IPS-18c (cell line): ENCODE data around the gene DDX1.

Experiments used
- H3K4me3 ChIP-seq: 2 replicates; pipeline ENCODE4 v1.7.0; 2013; ENCODE audit warnings: low read depth, mild to moderate bottlenecking, low read length, moderate library complexity; ENCODE audit not compliant: insufficient read depth
- H3K9me3 ChIP-seq: one replicate; pipeline ENCODE4 v1.6.1; 2013; ENCODE audit warnings: mild to moderate bottlenecking, low read length, moderate library complexity; ENCODE audit not compliant: control insufficient read depth, insufficient read depth

The DDX1 gene

DNA sequence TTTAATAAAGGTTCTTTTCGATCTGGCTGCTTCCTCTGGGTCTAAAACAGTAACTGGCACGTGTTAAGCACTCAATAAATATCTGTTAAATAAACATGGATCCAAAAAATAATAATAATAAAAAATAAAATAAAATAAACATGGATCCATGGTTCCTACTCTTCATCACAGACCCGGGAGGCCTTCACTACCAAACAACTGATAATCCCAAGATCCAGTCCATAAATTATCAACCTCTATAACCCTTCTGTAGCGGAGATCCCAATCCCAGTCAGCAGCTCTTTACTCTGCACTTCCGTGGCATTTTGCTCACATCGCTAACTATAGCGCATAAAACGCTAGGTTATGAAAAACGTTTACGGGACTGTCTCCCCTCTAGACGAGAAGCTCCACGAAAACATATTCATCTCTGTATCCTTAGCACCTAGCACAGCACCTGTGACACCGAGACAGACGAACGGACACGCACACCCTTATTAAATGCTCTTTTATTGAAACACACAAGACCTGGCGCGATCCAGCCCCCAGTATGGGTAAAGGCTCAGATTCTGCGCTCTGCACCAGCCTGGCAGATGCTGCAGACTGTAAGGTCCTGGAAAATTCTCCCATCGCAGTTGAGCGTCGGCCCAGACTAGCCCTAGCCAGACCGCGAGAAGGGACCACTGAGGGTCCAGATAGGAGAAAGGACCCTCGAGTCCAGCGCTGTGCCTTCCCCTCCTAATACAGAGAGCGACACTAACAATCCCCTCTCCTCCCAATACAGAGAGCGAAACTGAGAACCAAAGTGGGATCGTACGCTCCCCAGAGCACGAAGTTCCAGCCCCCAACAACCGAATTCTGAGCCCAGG, 31.3 kb upstream of the DDX1 start:
- Histone ChIP-seq H3K4me3 (peak overlapping the region; percentile 95), H3K9me3 (no peaks in the 10 kb centered on the region)

DNA sequence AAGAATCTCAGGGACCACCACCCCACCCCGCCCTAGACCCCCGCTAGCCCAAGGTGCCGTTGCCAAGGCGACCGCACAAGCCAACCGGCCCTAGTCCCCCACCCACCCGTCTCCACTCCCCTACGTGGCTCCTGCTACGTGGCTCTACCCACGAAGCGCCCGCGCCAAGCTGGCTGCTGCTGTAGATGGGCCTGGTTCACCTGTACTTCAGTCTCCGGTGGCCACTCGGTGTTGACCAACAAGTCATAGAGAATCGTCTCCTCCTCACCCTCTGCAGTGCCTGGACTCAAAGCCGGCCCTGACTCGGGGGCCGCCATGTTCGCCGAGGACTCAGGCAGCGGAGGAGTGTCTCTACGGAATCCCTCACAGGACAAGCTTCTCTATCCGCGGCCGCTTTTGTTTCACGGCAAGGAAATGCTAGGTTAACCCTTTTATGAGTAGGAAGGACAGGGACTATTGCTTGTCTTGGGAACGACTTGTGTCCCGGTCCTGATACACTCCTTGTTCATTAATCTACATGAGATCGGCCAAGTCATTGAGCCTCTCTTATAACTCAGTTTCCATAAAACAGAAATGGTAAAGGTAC, 30.6 kb upstream of the DDX1 start, which contains the start of gene NBAS:
Gene NBAS, minus strand, starts transcription at position 347 of the 586 bp plus-strand sequence. Its CDS starts 30 bp downstream, at position 317.
- no peaks in the 10 kb centered on the region for H3K9me3 ChIP-seq
- H3K4me3 ChIP-seq: peak within 1 kb of the TSS; percentile 95

DNA sequence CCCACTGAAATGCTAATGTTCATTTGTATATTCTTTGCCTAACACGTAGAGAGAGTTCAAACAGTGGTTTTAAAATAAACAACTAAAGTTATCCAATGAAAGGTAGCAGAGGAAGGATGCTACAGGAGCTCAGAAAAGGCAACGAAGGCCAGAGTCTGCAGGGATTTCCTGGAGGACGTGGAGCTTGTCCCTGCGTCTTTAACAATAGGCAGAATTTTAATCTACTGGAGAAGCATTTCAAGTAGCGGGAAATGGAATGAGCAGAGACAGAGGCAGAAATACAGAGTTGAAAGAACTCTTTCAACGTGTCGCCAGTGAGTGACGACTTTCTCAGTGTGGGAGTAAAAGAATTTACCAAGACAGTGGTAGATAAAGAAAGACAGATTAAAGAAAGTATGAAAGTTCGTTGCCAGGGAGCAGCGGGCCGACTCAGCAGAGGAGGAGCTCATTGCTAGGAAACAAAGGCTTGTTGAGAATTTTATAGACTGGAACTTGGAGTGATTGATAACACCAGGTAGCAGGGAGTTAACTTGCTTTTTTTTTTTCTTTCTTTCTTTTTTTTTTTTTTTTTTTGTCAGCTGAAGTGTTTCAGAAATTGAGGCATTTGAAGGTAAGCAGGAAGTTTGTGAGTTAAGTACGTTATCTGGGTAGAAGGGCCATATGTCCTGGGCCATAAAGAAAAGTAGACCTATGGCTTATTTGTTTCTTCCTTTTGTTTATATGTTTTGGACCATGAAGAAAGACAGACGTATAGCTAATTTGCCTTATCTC, 29.9 kb upstream of the DDX1 start:
- H3K9me3 ChIP-seq: no peaks in the 10 kb centered on the region

DNA sequence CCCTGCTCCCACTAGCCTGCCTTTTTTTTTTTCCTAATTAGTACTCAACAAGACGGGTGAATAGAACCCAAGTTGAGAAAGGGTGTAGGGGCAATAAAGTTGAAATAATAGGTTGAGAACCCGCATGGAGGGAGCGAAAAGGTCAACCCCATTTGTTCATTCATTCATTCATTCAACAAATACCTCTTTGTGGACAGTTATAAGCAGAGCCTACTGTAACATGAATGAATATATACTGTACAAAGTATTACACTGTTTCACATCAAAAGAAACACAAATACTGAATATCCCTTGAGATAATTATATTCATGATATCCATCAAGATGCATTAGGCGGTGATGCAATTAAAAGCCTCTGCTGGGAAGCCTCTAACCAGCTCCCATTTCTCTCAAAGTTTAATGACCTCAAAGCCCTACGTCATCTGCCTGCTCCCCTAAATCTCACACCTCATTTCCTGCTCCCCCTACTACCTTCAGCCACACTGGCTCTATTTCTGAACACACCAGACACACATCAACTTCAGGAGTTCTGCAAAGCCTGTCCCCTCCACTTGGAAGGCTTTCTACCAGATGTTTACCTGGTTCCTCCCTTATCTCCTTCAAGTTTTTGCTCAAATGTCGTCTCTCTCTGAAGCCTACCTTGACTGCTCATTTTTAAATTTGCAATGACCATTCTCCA, 29.2 kb upstream of the DDX1 start:
- H3K4me3 ChIP-seq: no peak overlapping the region
- H3K9me3 ChIP-seq: no peaks in the 10 kb centered on the region

More for the DNA sequence above, 29.9 kb upstream of the DDX1 start:
- H3K4me3 ChIP-seq: peak overlapping the region; percentile 95; the same call in 1 of the 2 replicates

DNA sequence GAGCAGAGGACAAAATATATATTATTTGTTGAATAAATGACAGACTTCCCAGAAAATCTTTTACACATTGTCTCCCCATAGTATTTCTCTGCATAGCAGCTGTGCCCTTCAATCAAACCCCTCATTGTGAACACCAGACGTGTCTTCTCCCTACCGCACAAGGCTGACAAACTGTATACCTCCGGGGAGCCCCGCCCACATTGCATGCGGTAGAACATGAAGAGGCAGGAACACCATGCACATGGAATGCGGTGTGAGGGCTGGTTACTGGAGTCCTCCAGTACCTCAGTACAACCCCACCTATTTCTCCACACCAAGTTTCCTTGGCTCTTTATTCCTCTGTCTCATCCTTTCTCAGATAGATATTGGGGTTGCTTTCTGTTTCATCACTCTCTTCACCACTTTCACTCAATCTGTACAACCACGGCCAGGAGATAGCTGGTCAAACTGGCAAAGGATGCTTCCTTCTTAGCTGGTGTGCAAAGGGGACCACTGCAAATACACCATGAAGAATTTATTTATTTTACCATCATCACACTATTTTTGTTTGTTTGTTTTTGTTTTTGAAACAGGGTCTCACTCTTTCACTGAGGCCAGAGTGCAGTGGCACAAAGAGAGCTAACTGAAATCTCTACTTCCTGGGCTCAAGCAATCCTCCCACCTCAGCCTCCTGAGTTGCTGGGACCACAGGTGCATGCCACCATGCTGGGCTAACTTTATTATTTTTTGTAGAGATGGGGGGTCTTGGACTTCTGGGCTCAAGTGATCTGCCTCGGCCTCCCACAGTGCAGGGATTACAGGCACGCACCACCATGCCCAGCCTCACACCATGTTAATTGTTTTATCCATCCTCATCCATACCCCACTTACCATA, 28.2 kb upstream of the DDX1 start:
- H3K9me3 ChIP-seq: no peaks in the 10 kb centered on the region
- no peak overlapping the region for H3K4me3 ChIP-seq

DNA sequence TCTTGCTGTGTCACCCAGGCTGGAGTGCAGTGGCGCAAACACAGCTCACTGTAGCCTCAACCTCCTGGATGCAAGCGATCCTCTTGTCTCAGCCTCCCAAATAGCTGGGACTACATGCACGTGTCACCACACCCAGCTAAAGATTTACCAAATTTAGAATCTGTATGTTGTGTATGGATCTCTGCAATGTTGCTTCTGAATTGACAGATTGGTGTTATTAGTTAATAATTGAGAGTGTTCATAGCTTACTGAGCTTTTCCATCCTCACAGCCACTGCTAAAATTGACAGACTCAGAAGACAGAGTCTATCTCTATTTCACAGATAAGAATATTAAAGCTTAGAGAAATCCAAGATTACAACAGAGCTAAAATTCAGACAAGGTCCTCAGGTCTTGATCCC, 26.3 kb upstream of the DDX1 start:
- Histone ChIP-seq H3K4me3 (no peak overlapping the region), H3K9me3 (no peaks in the 10 kb centered on the region)

DNA sequence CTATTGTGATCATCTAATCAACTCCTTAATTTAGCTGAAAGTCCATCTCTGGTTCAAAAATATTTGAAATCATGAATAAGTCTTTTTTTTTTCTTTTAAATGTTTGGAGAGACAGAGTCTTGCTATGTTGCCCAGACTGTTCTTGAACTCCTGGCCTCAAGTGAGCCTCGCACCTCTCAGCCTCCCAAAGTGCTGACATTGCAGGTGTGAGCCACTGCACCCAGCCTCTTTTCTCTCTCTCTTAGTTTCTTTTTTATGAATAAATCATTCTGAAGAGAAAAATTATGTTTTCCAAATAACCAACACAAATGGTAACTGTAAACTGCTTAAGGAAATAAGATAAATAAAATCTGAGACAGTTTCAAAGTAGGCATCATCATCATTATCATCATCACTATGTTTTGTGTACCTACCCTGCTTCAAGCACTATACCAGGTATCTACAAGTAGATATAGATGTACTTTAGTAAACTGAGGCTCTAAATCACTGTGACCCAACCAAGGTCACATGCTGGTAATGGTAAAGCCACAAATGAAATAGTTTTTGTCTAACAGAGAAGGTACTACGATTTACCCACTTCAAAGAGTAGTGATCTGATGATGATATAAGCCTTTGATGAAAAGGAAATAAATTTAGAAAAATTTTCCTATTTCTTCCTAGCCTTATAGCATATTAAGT, 25.5 kb upstream of the DDX1 start:
- no peak overlapping the region for H3K4me3 ChIP-seq
- H3K9me3 ChIP-seq: no peaks in the 10 kb centered on the region

DNA sequence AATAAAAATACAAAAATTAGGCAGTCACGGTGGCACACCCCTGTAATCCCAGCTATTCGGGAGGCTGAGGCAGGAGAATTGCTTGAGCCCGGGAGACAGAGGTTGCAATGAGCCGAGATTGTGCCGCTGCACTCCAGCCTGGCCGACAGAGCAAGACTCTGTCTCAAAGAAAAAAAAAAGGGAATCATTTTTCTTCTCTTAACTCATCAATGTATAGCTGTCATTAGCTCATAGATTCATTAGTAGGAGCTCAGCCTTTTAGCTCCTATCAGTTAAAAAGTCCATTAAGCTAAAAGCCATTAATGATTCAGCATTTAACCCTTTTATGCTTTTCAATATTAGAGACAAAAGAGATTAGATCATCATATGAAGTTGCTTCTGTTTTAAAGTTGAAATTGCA, 24.8 kb upstream of the DDX1 start:
- no peaks in the 10 kb centered on the region for H3K9me3 ChIP-seq
- H3K4me3 ChIP-seq: no peak overlapping the region

DNA sequence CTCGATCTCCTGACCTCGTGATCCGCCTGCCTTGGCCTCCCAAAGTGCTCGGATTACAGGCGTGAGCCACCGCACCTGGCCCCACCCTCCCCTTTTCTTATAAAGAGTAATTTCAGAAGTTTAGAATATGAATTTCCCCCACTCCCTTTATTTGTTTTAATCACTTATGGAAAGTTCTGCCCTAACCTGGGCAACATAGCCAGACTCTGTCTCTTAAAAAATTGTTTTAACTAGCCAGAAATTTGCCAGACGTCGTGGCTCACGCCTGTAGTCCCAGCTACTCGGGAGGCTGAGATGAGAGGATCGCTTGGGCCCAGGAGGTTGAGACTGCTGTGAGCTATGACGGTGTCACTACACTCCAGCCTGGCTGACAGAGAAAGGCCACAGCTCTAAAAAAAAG, 22.8 kb upstream of the DDX1 start:
- Histone ChIP-seq H3K9me3 (peaks cover 2% of the 10 kb centered on the region), H3K4me3 (no peak overlapping the region)

DNA sequence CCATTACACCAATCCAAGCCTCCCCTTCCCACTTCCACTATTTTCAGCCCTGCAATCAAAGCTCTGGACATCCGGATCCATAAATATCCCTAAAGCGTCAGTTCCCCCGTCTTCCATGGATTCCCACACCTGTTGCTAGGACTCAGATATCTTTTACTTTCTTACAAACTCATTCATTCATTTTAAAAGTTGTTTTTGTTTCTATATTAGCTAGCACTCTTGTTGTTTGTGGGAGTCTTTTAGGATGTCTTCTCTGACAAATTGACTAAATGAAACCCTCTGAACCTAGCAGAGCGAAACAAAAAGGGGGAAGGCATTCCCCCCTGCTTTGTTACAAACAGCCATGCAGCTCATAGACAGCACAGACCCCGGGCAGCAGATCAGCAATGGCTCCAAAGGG, 21.6 kb upstream of the DDX1 start:
- H3K9me3 ChIP-seq: peaks cover 2% of the 10 kb centered on the region
- H3K4me3 ChIP-seq: no peak overlapping the region

DNA sequence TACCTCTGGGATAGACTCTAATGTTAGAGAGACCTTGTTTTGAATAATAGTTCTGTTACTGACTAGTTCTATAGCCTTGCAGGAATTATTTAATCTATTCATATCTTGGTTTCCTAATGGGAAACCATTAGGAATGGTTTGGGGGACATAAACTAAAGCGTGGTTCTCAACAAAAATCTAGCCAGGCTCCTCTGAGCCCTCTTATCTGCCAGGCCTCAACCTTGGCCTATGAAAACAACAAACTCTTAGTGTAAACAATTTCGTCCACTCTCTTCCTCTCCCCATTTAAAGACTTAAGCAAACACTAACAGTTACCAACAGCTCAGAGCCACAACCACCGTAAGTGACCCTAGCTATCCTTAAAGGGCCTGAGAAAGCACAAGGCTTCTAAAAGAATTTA, 19.9 kb upstream of the DDX1 start:
- Histone ChIP-seq H3K9me3 (peaks cover 2% of the 10 kb centered on the region), H3K4me3 (no peak overlapping the region)

DNA sequence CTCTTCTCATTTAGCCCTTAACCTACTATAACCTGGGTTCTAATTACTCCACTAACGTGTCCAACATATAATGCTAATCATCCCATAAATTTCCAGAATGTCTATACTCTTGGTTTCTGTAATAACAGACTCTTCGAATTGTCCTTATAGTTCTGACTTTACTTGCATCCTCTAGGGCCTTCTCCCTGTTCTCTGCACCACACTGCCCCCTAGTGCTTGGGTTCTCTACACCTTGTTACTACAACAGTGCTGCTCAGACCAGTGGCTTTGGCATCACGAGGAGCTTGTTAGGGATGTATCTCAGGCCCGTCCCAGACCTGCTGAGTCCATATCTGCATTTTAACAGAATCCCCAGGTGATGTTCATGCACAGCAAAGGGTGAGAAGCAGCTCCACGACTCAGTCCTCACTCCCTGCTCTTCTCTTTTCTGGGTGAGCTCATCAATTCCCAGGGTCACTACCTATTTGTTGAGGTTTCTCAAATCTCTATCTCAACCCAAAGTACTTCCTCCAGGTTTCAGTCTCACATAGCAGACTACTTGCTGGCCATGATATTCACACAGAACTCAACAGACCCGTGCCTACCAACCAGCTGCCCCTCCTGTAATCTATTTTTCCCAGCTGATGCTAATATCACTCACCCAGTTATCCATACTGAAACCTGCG, 14.5 kb upstream of the DDX1 start:
- H3K4me3 ChIP-seq: no peak overlapping the region
- H3K9me3 ChIP-seq: no peaks in the 10 kb centered on the region

DNA sequence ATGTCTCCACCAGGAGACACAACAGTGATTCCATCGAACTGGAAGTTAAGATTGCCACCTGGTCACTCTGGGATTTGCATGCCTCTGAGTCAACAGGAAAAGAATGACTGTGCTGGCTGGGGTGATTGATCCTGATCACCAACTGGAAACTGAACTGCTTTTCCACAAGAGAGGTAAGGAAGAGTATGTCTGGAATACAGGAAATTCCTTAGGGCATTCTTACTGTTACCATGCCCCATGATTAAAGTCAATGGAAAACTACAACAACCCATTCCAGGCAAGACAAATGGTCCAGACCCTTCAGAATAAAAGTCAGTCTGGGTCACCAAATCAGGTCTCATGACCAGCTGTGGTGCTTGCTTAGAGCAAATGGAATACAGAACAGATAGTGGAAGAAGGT, 12.0 kb upstream of the DDX1 start:
- Histone ChIP-seq H3K4me3 (no peak overlapping the region), H3K9me3 (no peaks in the 10 kb centered on the region)

DNA sequence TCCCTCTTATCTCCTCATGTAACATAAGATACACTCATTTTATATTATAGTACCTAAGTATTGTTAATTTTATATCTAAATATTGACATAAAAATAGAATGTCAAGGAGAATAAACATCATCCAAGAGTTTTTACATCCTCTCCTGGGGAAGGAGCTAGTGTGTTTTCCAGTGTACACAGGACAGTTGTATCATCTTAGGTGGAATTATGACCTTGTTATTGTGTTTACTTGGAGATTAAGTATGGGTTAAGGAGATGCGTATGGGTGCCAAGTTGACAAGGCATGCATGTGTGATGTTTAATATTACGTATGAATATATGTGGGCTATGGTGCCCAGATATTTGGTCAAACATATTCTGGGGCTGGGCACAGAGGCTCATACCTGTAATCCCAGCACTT, 11.2 kb upstream of the DDX1 start:
- Histone ChIP-seq H3K4me3 (no peak overlapping the region), H3K9me3 (no peaks in the 10 kb centered on the region)

DNA sequence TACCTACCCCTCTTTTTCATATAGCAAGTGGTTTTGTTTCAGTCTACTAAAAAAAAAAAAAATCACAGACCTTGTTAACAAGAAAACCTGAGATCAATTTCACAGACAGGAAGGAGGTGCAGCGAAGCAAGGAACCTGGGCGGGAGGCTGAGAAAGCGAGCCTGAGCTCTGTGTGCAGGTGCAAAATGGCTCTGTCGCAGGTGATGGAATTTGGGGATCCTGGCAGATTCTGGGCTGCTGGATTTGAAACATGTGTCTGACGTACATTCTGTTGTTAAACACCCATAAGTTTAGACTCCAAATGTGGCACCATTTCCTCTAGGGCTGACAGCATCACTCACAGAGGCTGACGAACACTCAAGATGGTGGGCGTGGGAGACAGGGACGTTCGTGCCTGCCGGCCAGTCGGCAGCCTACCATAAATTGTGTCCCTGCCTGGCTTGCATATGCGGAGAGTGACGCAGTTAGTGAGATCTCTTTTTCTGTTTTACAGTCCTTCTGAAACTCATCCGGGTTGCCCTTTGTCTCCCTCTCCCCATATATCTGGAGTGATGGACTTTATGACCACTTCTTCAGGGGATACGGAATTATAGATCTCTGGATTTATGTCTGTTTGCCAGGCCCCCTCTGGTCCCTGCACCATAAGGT, 8.8 kb upstream of the DDX1 start:
- H3K9me3 ChIP-seq: no peaks in the 10 kb centered on the region
- H3K4me3 ChIP-seq: no peak overlapping the region
